Spinal cord (tissue), 10 donors: Measurements from ENCODE around the gene THBS2. TPM values are rescaled to one million over a fixed set of nuclear protein-coding genes. Genes with fewer than 3 reads are reported as not detected.
A peak's percentile ranks its signal among the peaks of the same experiment; 100 is the strongest.

Source experiments
- DNase-seq, 6 donors: peaks; one replicate each; pipeline versions ENCODE4 v3.0.0 to v3.0.0-alpha.2; 2013 to 2015; ENCODE audit warnings: low spot score in 6 of 6, low read depth in 4 of 6
- H3K27ac ChIP-seq: one replicate; pipeline ENCODE4 v1.5.1; 2013; ENCODE audit warnings: low read depth, low read length, control low read depth
- H3K27me3 ChIP-seq: one replicate; pipeline ENCODE4 v1.6.1; 2013; ENCODE audit warnings: low read length; ENCODE audit not compliant: control insufficient read depth, insufficient read depth
- H3K36me3 ChIP-seq: one replicate; pipeline ENCODE4 v1.6.1; 2013; ENCODE audit warnings: low read length; ENCODE audit not compliant: control insufficient read depth, insufficient read depth
- H3K4me1 ChIP-seq: one replicate; pipeline ENCODE4 v1.6.1; 2013; ENCODE audit warnings: low read length; ENCODE audit not compliant: control insufficient read depth, insufficient read depth
- H3K4me3 ChIP-seq: one replicate; pipeline ENCODE4 v1.5.1; 2013; ENCODE audit warnings: low read depth, low read length, control low read depth
- H3K9me3 ChIP-seq: one replicate; pipeline ENCODE4 v1.6.1; 2013; ENCODE audit warnings: low read length; ENCODE audit not compliant: control insufficient read depth, insufficient read depth
- WGBS: methylation state at CpG from one replicate; pipeline ENCODE4 v1.1.5; 2013; ENCODE audit warnings: missing lambda C conversion rate; ENCODE audit not compliant: insufficient coverage; 5-methylcytosine and 5-hydroxymethylcytosine counted together
- polyA plus RNA-seq, 2 donors: library from polyadenylated mRNA; unstranded; fragments of 120-200 nt; gene quantifications; one replicate each; pipeline ENCODE4 v1.2.1, GENCODE V29; 2013; ENCODE audit not compliant: insufficient read length in 2 of 2
- total RNA-seq, 2 donors: library from RNA; depleted of rRNA in 1 of 2; stranded (reverse); fragments of 120-200 nt in 1 of 2; fragments of >200 nt in 1 of 2; gene quantifications; one replicate each; pipeline versions ENCODE4 v1.2.3 to v1.2.4, GENCODE V29; 2013 to 2014
- donor health status: healthy.

THBS2 gene
- total and polyA plus RNA-seq, 4 donors, result 44.3 to 99.4 (median 70.0) TPM

GRCh38 chr6:169244684-169245383, 8.8 kb downstream of the THBS2 start:
- H3K27ac ChIP-seq, result no peak overlapping the region
- H3K4me1 ChIP-seq, result peaks cover 24% of the 10 kb centered on the region
- 89% methylated on average over 8 of the region's 15 CpGs for WGBS
- H3K9me3 ChIP-seq, result no peaks in the 10 kb centered on the region
- peaks cover 59% of the 10 kb centered on the region for H3K36me3 ChIP-seq
- no peaks in the 10 kb centered on the region for H3K27me3 ChIP-seq
- no peak for DNase-seq
- no peak overlapping the region for H3K4me3 ChIP-seq

DNA sequence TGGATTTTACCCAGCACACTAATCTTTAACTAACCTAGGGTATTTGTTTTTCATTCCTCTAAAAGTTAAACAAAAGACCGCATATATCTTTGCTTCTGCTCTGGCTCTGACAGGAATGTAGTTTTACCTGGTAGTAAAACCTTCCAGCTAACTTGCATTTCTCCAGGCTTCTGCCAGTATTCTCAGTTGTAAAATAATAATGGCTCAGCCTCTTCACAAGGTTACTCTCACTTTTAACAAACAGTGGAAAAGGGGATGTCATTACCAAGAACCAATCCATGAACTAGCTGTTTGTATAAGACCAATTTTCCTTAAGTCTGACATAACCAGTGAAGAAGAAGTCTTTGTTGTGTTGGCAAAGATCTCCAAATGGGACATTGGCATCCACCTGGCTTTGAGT, 10.0 kb downstream of the THBS2 start:
- no peak for DNase-seq
- peaks cover 63% of the 10 kb centered on the region for H3K36me3 ChIP-seq
- no peak overlapping the region for H3K27ac ChIP-seq
- no peaks in the 10 kb centered on the region for H3K27me3 ChIP-seq
- no peaks in the 10 kb centered on the region for H3K9me3 ChIP-seq
- WGBS, result no CpG with 5 or more reads among the region's 1 CpG
- no peak overlapping the region for H3K4me3 ChIP-seq
- H3K4me1 ChIP-seq, result peaks cover 25% of the 10 kb centered on the region

GRCh38 chr6:169243186-169243585, 10.5 kb downstream of the THBS2 start:
- no peak overlapping the region for H3K4me3 ChIP-seq
- H3K36me3 ChIP-seq, result peaks cover 59% of the 10 kb centered on the region
- no peaks in the 10 kb centered on the region for H3K9me3 ChIP-seq
- peaks cover 24% of the 10 kb centered on the region for H3K4me1 ChIP-seq
- 91% methylated on average over 10 of the region's 11 CpGs for WGBS
- no peak overlapping the region for H3K27ac ChIP-seq
- no peaks in the 10 kb centered on the region for H3K27me3 ChIP-seq
- no peak for DNase-seq

DNA sequence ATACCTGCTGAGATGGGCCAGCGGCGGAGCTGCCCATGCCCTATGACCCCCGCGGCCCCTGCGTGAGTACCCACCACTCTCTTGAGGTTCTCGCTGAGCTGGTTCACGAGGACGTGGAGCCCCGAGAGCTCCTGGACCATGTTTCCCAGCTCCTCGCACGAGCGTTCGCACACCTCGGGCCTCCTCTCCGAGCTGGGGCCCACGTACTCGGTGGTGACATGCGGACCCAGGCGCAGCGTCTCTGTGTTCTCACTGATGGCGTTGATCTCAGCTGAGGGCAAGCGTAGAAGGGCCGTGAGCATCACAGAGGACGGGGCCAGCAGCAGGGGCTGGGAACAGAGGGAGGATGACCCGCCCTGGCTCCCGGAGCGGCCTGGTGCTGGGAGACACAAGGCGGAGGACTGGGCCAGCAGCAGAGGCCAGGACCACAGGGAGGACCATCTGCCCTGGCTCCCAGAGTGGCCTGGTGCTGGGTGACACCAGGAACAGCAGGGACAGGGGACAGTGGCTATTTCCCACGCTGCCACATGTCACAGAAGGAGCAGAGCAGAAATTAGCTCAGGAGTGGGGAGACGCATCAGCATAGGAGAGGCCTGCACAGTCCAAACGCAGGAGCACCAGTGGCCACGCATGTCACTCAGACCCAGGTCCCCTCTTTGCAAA, 11.8 kb downstream of the THBS2 start:
- DNase-seq, result no peak
- Histone ChIP-seq H3K4me1 (peaks cover 24% of the 10 kb centered on the region), H3K4me3 (no peak overlapping the region), H3K27ac (no peak overlapping the region), H3K36me3 (peaks cover 57% of the 10 kb centered on the region), H3K27me3 (no peaks in the 10 kb centered on the region), H3K9me3 (no peaks in the 10 kb centered on the region)
- 93% methylated on average over 32 of the region's 32 CpGs for WGBS

DNA sequence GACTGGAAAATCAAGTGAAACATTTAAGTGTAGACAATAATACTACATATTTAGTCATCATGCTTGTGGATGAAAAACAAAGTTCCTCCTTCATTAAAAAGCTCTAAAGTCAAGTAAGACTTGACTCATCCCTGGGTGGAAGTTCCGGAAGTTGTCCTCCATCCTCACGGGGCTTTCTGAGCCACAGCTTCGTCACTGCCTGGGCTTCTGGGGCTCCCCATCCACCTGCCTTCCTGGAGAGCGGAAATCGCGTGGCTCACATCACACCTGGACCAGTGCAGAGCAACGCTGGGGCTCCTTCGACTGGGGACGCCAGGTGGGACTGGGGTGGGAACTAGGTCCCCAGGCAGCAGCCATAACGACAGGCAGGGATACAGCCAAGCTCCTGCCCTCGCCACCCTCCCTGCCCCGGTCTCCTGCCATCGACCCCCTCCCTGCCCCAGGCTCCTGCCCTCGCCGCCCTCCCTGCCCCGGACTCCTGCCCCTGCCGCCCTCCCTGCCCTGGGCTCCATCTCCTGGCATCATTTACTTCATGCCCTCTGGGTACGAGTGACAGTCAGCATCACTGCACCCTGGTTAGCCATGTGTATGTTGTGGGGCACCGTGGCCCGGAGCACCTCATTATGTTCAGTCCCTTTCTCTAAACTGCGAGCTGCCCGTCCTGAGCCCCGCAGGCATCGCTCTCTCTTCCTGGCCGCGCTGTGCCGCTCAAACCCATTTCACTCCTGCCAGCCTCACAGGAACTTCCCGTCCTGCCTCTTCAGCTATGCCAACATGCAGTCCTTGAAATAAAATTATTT, 12.9 kb downstream of the THBS2 start:
- Histone ChIP-seq H3K27me3 (no peaks in the 10 kb centered on the region), H3K36me3 (peaks cover 65% of the 10 kb centered on the region), H3K4me1 (peaks cover 24% of the 10 kb centered on the region), H3K9me3 (no peaks in the 10 kb centered on the region), H3K4me3 (no peak overlapping the region), H3K27ac (peak overlapping the region; percentile 61)
- DNase-seq, result no peak
- 96% methylated on average over 24 of the region's 28 CpGs for WGBS

DNA sequence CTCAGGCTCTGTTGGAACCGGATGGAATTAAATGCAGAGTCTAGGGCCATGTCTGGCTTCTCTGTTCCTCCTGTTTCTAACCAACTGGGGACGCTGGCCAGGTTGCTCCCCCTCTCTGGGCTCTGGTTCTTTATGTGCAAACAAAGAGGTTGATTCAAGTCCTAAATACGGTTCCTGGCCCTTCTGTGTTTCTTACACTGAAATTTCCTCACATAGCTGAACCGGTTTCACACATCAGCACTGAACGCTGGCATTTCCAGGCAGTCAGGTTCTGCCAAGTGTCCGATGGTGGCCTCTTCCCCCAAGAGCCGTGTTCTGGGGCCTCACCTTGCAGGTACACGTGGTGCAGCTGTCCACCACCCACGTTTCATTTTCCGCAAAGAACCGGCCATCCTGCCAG, 13.5 kb downstream of the THBS2 start:
- peak in 3 of 6 donors; percentile 41 to 78 (median 52) for DNase-seq
- Histone ChIP-seq H3K9me3 (no peaks in the 10 kb centered on the region), H3K27ac (peak overlapping the region; percentile 61), H3K4me3 (no peak overlapping the region), H3K4me1 (peaks cover 24% of the 10 kb centered on the region), H3K27me3 (no peaks in the 10 kb centered on the region), H3K36me3 (peaks cover 71% of the 10 kb centered on the region)
- 27% methylated on average over 9 of the region's 11 CpGs for WGBS

DNA sequence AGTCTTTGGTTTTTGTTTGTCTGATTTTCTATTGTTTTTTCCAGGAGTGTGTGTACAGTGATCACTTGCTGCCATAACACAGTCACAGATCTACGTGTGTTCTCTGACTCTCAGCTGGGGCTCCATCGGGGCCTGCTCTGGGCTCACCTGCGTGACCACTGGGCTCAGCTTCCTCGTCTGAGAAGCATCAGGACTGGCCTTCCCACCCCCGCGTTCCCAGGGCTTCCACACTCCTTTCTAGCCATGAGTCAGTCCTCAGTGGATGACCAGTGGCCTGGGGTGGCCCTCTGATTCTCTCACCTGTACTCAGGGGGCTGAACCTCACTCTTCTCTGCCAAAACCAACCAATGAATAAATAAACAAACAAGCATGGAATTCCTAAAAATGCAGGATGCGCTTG, 14.5 kb downstream of the THBS2 start:
- H3K9me3 ChIP-seq, result no peaks in the 10 kb centered on the region
- no peak for DNase-seq
- peaks cover 24% of the 10 kb centered on the region for H3K4me1 ChIP-seq
- peaks cover 72% of the 10 kb centered on the region for H3K36me3 ChIP-seq
- H3K4me3 ChIP-seq, result no peak overlapping the region
- H3K27me3 ChIP-seq, result no peaks in the 10 kb centered on the region
- H3K27ac ChIP-seq, result no peak overlapping the region
- 91% methylated on average over 7 of the region's 7 CpGs for WGBS

DNA sequence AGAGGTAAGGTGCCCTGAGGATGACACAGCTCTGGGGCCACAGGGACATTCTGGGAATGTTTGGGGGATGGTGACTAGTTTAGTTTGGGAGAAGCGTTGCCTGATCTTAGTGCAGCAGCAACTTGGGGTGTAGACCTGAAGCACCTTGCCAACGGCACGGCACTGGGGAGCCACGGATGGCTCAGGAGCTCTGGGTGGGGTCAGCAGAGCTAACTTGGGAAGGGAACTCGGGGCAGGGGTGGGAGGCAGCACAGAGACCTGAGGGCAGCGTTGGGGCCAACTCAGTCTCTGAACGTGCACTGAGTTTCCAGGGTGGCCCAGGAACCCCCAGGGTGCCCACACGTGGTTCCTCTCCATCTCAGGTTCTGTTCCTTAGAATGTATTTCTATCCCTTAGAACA, 14.9 kb downstream of the THBS2 start:
- no peak for DNase-seq
- Histone ChIP-seq H3K9me3 (no peaks in the 10 kb centered on the region), H3K27me3 (no peaks in the 10 kb centered on the region), H3K4me3 (no peak overlapping the region), H3K36me3 (peaks cover 76% of the 10 kb centered on the region), H3K4me1 (peaks cover 24% of the 10 kb centered on the region), H3K27ac (no peak overlapping the region)
- WGBS, result 100% methylated on average over 7 of the region's 8 CpGs

GRCh38 chr6:169237496-169238134, 16.0 kb downstream of the THBS2 start:
- no peak overlapping the region for H3K4me3 ChIP-seq
- H3K27ac ChIP-seq, result no peak overlapping the region
- WGBS, result 87% methylated on average over 24 of the region's 25 CpGs
- H3K9me3 ChIP-seq, result peaks cover 2% of the 10 kb centered on the region
- peaks cover 81% of the 10 kb centered on the region for H3K36me3 ChIP-seq
- DNase-seq, result no peak
- no peaks in the 10 kb centered on the region for H3K27me3 ChIP-seq
- peaks cover 24% of the 10 kb centered on the region for H3K4me1 ChIP-seq
